Ovary (tissue), 9 donors: Measurements from ENCODE around the gene RAP1GAP. TPM values are rescaled to one million over a fixed set of nuclear protein-coding genes. Genes with fewer than 3 reads are reported as not detected.

Experiments
- DNase-seq, 5 donors: peaks; one replicate each; pipeline ENCODE4 v3.0.0-alpha.2; 2019 to 2020
- H3K27ac ChIP-seq, 2 donors: fragments of 200-600 bp; one replicate each; pipeline versions ENCODE4 v1.5.1 to v1.8.0; 2019 to 2022
- H3K27me3 ChIP-seq: fragments of 200-600 bp; one replicate; pipeline ENCODE4 v1.8.0; 2022
- H3K36me3 ChIP-seq: fragments of 200-600 bp; sonication (generic); one replicate; pipeline ENCODE4 v1.5.1; 2019
- H3K4me1 ChIP-seq: one replicate; pipeline ENCODE4 v1.8.1; 2013; ENCODE audit warnings: mild to moderate bottlenecking, moderate library complexity; ENCODE audit not compliant: insufficient read depth
- H3K4me3 ChIP-seq: fragments of 200-600 bp; sonication (generic); one replicate; pipeline ENCODE4 v1.5.1; 2017
- H3K9me3 ChIP-seq, 2 donors: fragments of 200-600 bp in 1 of 2; sonication (generic) in 1 of 2; one replicate each; pipeline versions ENCODE4 v1.5.1 to v1.8.1; 2013 to 2019; ENCODE audit warnings: mild to moderate bottlenecking in 1 of 2, moderate library complexity in 1 of 2
- EP300 ChIP-seq: sonication (generic); formaldehyde crosslinking; IDR thresholded peaks from one replicate; pipeline ENCODE4 v1.6.1; 2017; ENCODE audit warnings: antibody characterized with exemption
- POLR2A ChIP-seq: fragments of 450-650 bp; IDR thresholded peaks from one replicate; pipeline ENCODE4 v1.6.1; 2017; ENCODE audit warnings: antibody characterized with exemption, mild to moderate bottlenecking, moderate library complexity
- WGBS, 3 donors: extraction: QIAGEN DNeasy Blood & Tissue Kit in 1 of 3; methylation state at CpG; one replicate each; pipeline versions ENCODE4 v1.1.5 to v1.1.7; 2013 to 2017; 5-methylcytosine and 5-hydroxymethylcytosine counted together
- intact Hi-C, 4 donors: fragments of 100-400 bp; cut with DNase I; formaldehyde crosslinking; loops; one replicate each; pipeline versions ENCODE4 v1.11.0 to v1.15.1; 2022 to 2023
- polyA plus RNA-seq, 2 donors: library from polyadenylated mRNA; stranded (reverse); fragments of 200-250 nt in 1 of 2; fragments of 350-450 nt in 1 of 2; fragmentation: Illumina TruSeq in 1 of 2; extraction: RNeasy Lipid Tissue Mini Kit (QIAGEN cat#74804) in 1 of 2; gene quantifications; one replicate each; pipeline ENCODE4 v1.2.3, GENCODE V29; 2013 to 2014
- total RNA-seq, 7 donors: library from RNA; depleted of rRNA in 2 of 7; stranded (reverse); fragments of >200 nt in 2 of 7; fragmentation: NEBNext Ultra II Directional in 3 of 7; extraction: Animal tissue kit (Norgen Biotek cat#: 25700) in 3 of 7; gene quantifications; one replicate each; pipeline versions ENCODE4 v1.1.0 to v1.2.4, GENCODE V29; 2016 to 2023
- TF ChIP-seq, protein P1 (sequence below), 3 donors: fragments of 450-650 bp in 2 of 3; fragments of 200-600 bp in 1 of 3; IDR thresholded peaks; one replicate each; pipeline versions ENCODE4 v1.5.1 to v1.8.0; 2016 to 2022; ENCODE audit warnings: antibody characterized with exemption in 3 of 3, mild to moderate bottlenecking in 1 of 3
- donor health status: DM: no; HTN: no; CAD: no; lungs with moderate emphysema.
- donor health status: DM: no; HTN: no; CAD: no.
- donor health status: Bipolar disorder and iron deficiency.
- donor health status: DM: yes; HTN: yes; CAD: no.
- donor health status: DM: no; HTN: no; CAD: no.
- donor health status: DM: yes; HTN: yes; CAD: no.

Gene RAP1GAP
- total and polyA plus RNA-seq, 9 donors, result 0.60 to 9.4 (median 2.8) TPM

DNA sequence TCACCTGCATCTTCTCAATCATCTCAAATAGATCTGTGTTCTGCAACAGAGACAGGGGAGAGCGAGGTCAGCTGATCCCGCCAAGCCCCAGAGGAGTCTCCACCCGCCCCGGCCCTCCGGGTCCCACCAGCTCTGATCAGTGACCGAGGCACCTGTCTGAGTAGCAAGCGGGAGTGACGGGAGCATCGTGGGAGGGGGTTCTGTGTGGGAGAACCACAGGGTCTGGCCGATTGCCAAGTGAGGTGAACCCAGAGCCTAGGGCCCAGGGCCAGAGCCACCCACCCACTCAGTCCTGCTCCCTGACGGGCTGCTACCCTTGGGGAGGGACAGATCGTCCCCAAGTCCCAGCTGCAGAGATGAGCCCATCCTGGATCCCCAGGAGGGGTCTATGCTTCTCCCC lies 49.1 kb downstream of the RAP1GAP start:
- Histone ChIP-seq H3K9me3 (no peaks in the 10 kb centered on the region), H3K36me3 (no peaks in the 10 kb centered on the region), H3K4me3 (no peak overlapping the region), H3K27me3 (no peaks in the 10 kb centered on the region), H3K4me1 (peaks cover 6% of the 10 kb centered on the region), H3K27ac (no peak overlapping the region)
- 57 to 69% (median 60%) methylated on average over 11 to 12 of the region's 12 CpGs for WGBS, 3 donors
- intact Hi-C loops, result no loop called here
- DNase-seq, result peak in 2 of 5 donors; percentile 42 to 53
- TF ChIP-seq POLR2A (no peak), EP300 (no peak)
- TF ChIP-seq, protein P1, sequence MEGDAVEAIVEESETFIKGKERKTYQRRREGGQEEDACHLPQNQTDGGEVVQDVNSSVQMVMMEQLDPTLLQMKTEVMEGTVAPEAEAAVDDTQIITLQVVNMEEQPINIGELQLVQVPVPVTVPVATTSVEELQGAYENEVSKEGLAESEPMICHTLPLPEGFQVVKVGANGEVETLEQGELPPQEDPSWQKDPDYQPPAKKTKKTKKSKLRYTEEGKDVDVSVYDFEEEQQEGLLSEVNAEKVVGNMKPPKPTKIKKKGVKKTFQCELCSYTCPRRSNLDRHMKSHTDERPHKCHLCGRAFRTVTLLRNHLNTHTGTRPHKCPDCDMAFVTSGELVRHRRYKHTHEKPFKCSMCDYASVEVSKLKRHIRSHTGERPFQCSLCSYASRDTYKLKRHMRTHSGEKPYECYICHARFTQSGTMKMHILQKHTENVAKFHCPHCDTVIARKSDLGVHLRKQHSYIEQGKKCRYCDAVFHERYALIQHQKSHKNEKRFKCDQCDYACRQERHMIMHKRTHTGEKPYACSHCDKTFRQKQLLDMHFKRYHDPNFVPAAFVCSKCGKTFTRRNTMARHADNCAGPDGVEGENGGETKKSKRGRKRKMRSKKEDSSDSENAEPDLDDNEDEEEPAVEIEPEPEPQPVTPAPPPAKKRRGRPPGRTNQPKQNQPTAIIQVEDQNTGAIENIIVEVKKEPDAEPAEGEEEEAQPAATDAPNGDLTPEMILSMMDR (IDR thresholded peaks at IDR 0.05), result no peak

GRCh38 chr1:21619375-21619947 lies 49.7 kb downstream of the RAP1GAP start:
- no peak for DNase-seq
- intact Hi-C loops, result no loop called here
- WGBS, 3 donors, result 44 to 49% (median 47%) methylated on average over 7 of the region's 7 CpGs
- Histone ChIP-seq H3K9me3 (no peaks in the 10 kb centered on the region), H3K36me3 (no peaks in the 10 kb centered on the region), H3K27ac (no peak overlapping the region), H3K27me3 (no peaks in the 10 kb centered on the region), H3K4me3 (no peak overlapping the region), H3K4me1 (peaks cover 6% of the 10 kb centered on the region)
- no peak for TF ChIP-seq POLR2A
- TF ChIP-seq, protein P1 (IDR thresholded peaks at IDR 0.05), result no peak

DNA sequence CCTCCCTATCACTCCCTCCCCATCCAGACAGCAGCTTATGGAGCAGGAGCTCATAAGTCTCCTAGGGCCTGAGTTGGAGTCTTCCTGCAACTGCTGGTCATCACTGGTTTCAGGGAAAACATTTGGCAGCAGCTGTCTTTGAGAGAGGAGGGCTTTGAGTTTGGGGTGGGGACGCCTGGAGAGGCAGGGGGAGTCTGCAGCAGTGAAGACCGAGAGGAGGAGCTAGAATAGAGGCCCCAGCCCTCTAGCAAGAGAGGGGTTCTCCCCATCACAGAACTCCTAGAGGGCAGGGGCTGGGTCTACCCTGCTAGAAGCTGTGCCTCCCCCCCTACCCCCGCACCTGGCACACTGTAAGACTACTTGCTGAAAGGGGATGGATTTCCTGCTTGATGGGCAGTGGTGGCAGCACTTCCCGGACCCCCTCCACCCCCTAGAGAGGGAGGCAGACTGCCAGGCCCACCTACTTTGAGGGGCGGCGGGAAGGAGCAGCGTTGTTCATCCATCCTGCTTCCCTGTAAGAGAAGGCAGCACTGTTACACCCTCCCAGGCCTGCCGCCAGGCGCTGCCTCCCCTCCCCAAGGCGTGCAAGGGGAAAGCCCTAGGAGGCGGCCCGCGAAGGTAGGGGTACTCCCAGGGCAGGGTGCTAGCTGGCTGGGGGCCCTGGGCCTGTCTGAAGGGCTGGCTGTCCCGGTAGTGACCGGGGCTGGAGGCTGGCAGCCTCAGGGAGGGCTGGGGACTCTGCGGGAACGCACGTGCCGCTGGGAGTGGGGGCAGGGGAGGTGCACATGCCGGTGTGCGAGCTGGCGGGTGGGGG lies 50.4 kb downstream of the RAP1GAP start:
- DNase-seq, result peak in 4 of 5 donors; percentile 29 to 53 (median 42)
- 13 to 15% (median 14%) methylated on average over 17 to 22 of the region's 22 CpGs for WGBS, 3 donors
- H3K4me3 ChIP-seq, result no peak overlapping the region
- peak overlapping the region in 1 of 2 donors; percentile 16 for H3K27ac ChIP-seq
- intact Hi-C loops, result no loop called here
- H3K4me1 ChIP-seq, result peaks cover 6% of the 10 kb centered on the region
- no peaks in the 10 kb centered on the region for H3K9me3 ChIP-seq
- H3K27me3 ChIP-seq, result no peaks in the 10 kb centered on the region
- TF ChIP-seq, protein P1 (IDR thresholded peaks at IDR 0.05), result no peak
- no peak for TF ChIP-seq EP300
- H3K36me3 ChIP-seq, result no peaks in the 10 kb centered on the region

DNA sequence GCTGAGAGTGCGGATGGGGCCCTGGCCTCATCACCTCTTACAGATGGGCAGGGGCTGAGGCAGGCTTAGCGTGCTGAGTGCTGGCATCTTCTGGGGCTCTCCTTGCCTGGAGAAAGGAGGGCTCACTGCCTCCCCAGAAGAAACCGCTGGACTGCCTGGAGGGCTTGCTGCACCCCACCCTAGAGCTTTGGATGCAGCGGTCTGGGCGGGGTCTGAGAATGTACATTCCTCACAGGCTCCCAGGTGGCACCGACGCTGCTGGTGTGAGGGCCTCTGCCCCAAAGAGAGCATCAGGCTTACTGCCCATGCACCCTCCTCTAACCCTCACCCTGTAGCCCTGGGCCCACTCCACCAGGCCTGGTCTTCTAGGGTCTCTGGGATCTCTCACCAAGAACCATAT lies 51.1 kb downstream of the RAP1GAP start:
- intact Hi-C loops, result no loop called here
- no peak for DNase-seq
- H3K9me3 ChIP-seq, result no peaks in the 10 kb centered on the region
- H3K36me3 ChIP-seq, result no peaks in the 10 kb centered on the region
- H3K4me1 ChIP-seq, result peaks cover 6% of the 10 kb centered on the region
- H3K4me3 ChIP-seq, result no peak overlapping the region
- TF ChIP-seq, protein P1 (IDR thresholded peaks at IDR 0.05), result no peak
- no peak for TF ChIP-seq POLR2A
- TF ChIP-seq EP300, result no peak
- H3K27ac ChIP-seq, result no peak overlapping the region
- H3K27me3 ChIP-seq, result no peaks in the 10 kb centered on the region
- WGBS, 3 donors, result 77 to 88% (median 79%) methylated on average over 5 to 7 of the region's 7 CpGs
